Endothelial cell of umbilical vein (primary cell): ENCODE data around the gene TNFRSF1B. TPM values are rescaled to one million over a fixed set of nuclear protein-coding genes. Genes with fewer than 3 reads are reported as not detected.

Source experiments
- BruUV-seq: library from RNA; stranded (reverse); fragments of 400-500 nt; replicated peaks from 2 replicates; lab custom pipeline; 2021; lab: Mats Ljungman, UMichigan
- CTCF ChIA-PET: fragments of 300-600, 350-600 bp; sonication (Branson Sonifier 250); formaldehyde crosslinking; loops from one replicate; lab custom pipeline; 2021; ENCODE audit warnings: antibody characterized with exemption, inconsistent platforms; lab: Charles Lee
- POLR2A ChIA-PET: fragments of 300-600, 350-600 bp; sonication (Branson Sonifier 250); formaldehyde crosslinking; loops from one replicate; lab custom pipeline; 2021; ENCODE audit warnings: antibody characterized with exemption, inconsistent platforms; lab: Charles Lee
- DNase-seq: peaks from one replicate; pipeline ENCODE4 v3.0.0-alpha.2; 2011; ENCODE audit warnings: low read depth, low spot score
- FAIRE-seq: peaks from 2 replicates; lab custom pipeline; 2011; peaks lifted over from hg19 to GRCh38; lab: Jason Lieb, UNC
- H2AFZ ChIP-seq: 2 replicates; pipeline ENCODE4 v1.6.0; 2012; ENCODE audit warnings: low read depth, low read length, control low read depth, inconsistent platforms
- H3K27ac ChIP-seq: 2 replicates; pipeline ENCODE4 v1.5.1; 2011; ENCODE audit warnings: low read depth, mild to moderate bottlenecking, control low read depth, low read length, moderate library complexity; ENCODE audit not compliant: insufficient read depth
- H3K27me3 ChIP-seq, 2 experiments: 2 replicates each; pipeline versions ENCODE4 v1.6.0 to v1.6.1; 2011; ENCODE audit warnings: low read length in 2 of 2, mixed read lengths in 1 of 2; ENCODE audit not compliant: control insufficient read depth in 2 of 2, insufficient read depth in 2 of 2
- H3K36me3 ChIP-seq, 2 experiments: 2 replicates in 1 of 2; 3 replicates in 1 of 2; pipeline ENCODE4 v1.5.1; 2011; ENCODE audit warnings: low read length in 2 of 2, mild to moderate bottlenecking in 1 of 2, moderate library complexity in 1 of 2; ENCODE audit not compliant: control insufficient read depth in 2 of 2, insufficient read depth in 2 of 2; ENCODE audit errors: extremely low read depth in 1 of 2
- H3K4me1 ChIP-seq: 3 replicates; pipeline ENCODE4 v1.5.1; 2011; ENCODE audit warnings: mild to moderate bottlenecking, low read length; ENCODE audit not compliant: control insufficient read depth, insufficient read depth; ENCODE audit errors: extremely low read depth
- H3K4me2 ChIP-seq: 2 replicates; pipeline ENCODE4 v1.6.1; 2011; ENCODE audit warnings: low read length, control low read depth, mixed read lengths; ENCODE audit not compliant: insufficient read depth
- H3K4me3 ChIP-seq, 3 experiments: fragments of 200-600 bp in 1 of 3; sonication (generic), shearing (Covaris generic) in 1 of 3; replicated peaks in 1 of 3; 2 replicates each; pipeline ENCODE4 v1.5.1; 2011 to 2016; ENCODE audit warnings: control low read depth in 3 of 3, low read length in 3 of 3, mild to moderate bottlenecking in 2 of 3, inconsistent platforms in 1 of 3, low read depth in 1 of 3, moderate library complexity in 1 of 3; ENCODE audit not compliant: insufficient read depth in 1 of 3
- H3K79me2 ChIP-seq: 2 replicates; pipeline ENCODE4 v1.6.0; 2012; ENCODE audit warnings: low read length, inconsistent platforms; ENCODE audit not compliant: control insufficient read depth, insufficient read depth
- H3K9ac ChIP-seq: replicated peaks from 2 replicates; pipeline ENCODE3; 2011; ENCODE audit warnings: low read length, control low read depth; ENCODE audit not compliant: insufficient read depth; ENCODE audit errors: extremely low read depth
- H3K9me1 ChIP-seq: replicated peaks from 3 replicates; pipeline ENCODE4 v1.6.0; 2011; ENCODE audit warnings: mild to moderate bottlenecking, low read length; ENCODE audit not compliant: control insufficient read depth, insufficient read depth; ENCODE audit errors: extremely low read depth
- H3K9me3 ChIP-seq: replicated peaks from 2 replicates; pipeline ENCODE4 v1.5.1; 2012; ENCODE audit warnings: low read length, inconsistent platforms; ENCODE audit not compliant: control insufficient read depth, insufficient read depth
- H4K20me1 ChIP-seq: replicated peaks from 2 replicates; pipeline ENCODE3; 2011; ENCODE audit warnings: mild to moderate bottlenecking, low read length; ENCODE audit not compliant: control insufficient read depth, insufficient read depth; ENCODE audit errors: extremely low read depth
- EZH2 ChIP-seq: IDR thresholded peaks from 2 replicates; pipeline ENCODE4 v1.6.1; 2012; ENCODE audit warnings: borderline replicate concordance, low read depth, mild to moderate bottlenecking, moderate library complexity, low read length, inconsistent platforms; ENCODE audit not compliant: severe bottlenecking
- FOS ChIP-seq: IDR thresholded peaks from 2 replicates; pipeline ENCODE4 v1.6.1; 2011; ENCODE audit warnings: mild to moderate bottlenecking, low read length, moderate library complexity, borderline replicate concordance; ENCODE audit not compliant: insufficient read depth
- GATA2 ChIP-seq: IDR thresholded peaks from 2 replicates; pipeline ENCODE4 v1.7.0; 2011; ENCODE audit warnings: low read depth, mild to moderate bottlenecking, moderate library complexity, mixed read lengths, low read length; ENCODE audit not compliant: insufficient read length, insufficient read depth
- JUN ChIP-seq: IDR thresholded peaks from 2 replicates; pipeline ENCODE4 v1.6.1; 2011; ENCODE audit warnings: borderline replicate concordance, low read depth; ENCODE audit not compliant: insufficient read length, insufficient read depth
- MAX ChIP-seq: IDR thresholded peaks from 2 replicates; pipeline ENCODE4 v1.6.1; 2011; ENCODE audit not compliant: insufficient read depth, insufficient read length
- MYC ChIP-seq: IDR thresholded peaks from one replicate; pipeline ENCODE4 v1.6.1; 2011; ENCODE audit warnings: mild to moderate bottlenecking, low read depth, low read length
- POLR2A ChIP-seq: IDR thresholded peaks from 2 replicates; pipeline ENCODE4 v1.6.1; 2012; ENCODE audit warnings: low read depth, mild to moderate bottlenecking, control low read depth, low read length
- POLR2AphosphoS5 ChIP-seq: IDR thresholded peaks from 2 replicates; pipeline ENCODE4 v1.6.1; 2012; ENCODE audit warnings: low read depth, mild to moderate bottlenecking, control low read depth, low read length, moderate library complexity; ENCODE audit not compliant: insufficient read depth
- dilution Hi-C: fragments of 300-500 bp; cut with MboI; formaldehyde crosslinking; loops from one replicate; pipeline ENCODE4 v1.15.0; 2019; ENCODE audit warnings: low sequenced_read_pairs; ENCODE audit not compliant: extremely low pct_ligation_motif_present
- intact Hi-C: fragments of 100-400 bp; cut with micrococcal nuclease; formaldehyde crosslinking; loops from one replicate; pipeline ENCODE4 v1.10.0; 2022
- polyA plus RNA-seq, 4 experiments: library from polyadenylated mRNA; depleted of rRNA in 3 of 4; stranded (reverse) in 3 of 4; unstranded in 1 of 4; fragments of >200 nt; gene quantifications; 2 replicates each; pipeline versions ENCODE4 v1.2.1 to v1.2.3, GENCODE V29; 2011 to 2012; ENCODE audit warnings: missing spikeins in 1 of 4
- total RNA-seq: library from RNA; stranded (reverse); gene quantifications from 2 replicates; pipeline ENCODE4 v1.2.3, GENCODE V29; 2021
- TF ChIP-seq, protein P1 (sequence below), 2 donors: IDR thresholded peaks; 1 replicate in 1 of 2; 2 replicates in 1 of 2; pipeline ENCODE4 v1.5.1; 2011; ENCODE audit warnings: low read length in 2 of 2, mild to moderate bottlenecking in 2 of 2, moderate library complexity in 2 of 2, control low read depth in 1 of 2, inconsistent platforms in 1 of 2, low read depth in 1 of 2; ENCODE audit not compliant: insufficient read depth in 1 of 2; ENCODE audit errors: extremely low read depth in 1 of 2

TNFRSF1B gene
- total and polyA plus RNA-seq, 2 donors (not counting 3 experiments of a cell fraction or from before 2014, with no cell fraction given) = 53.6 to 65.9 TPM

DNA sequence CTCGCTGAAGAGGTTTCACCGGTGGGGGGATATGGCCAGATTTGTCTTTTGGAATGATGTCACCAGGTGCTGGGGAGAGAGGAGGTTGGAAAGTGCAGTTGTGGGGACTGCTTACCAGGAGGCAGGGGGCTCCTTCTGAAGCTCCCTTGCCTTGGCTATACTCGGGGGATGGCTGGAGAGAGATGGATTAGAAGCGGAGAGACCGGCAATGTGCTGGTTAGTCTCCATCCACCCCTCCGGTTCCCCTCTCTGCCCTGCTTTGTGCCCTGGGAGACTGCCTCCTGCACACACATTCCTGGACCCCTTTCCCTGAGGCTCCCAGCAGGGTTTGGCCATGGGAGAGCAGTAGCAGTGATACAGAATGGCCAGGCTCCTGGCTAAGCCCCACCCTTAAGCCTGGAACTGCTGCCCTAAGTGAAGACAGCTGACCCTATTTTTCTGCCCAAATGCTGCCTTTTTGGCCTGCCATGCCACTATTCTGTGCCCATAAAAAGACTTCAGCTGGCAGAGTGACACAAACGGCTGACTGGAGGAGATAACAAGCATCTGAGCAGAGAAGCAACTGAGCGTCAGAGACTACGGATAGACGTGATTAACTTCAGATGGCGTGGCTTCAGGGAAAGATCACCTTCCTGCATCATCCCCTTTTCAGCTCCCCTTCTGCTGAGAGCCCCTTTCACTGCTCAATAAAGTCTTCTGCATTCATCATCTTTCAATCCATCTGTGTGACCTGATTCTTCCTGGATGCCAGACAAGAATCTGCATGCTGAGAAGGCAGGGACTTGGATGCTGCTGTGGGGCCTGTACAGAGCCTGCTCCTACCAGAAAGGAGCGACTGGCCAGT lies 48.5 kb downstream of the TNFRSF1B start:
- CTCF ChIA-PET = interaction anchor here (4.7 kb wide), 1 partner anchor 91 kb away, joined by 57 read pairs; no protein-coding TSS in a partner anchor
- BruUV-seq = no TSS peak

More for the DNA sequence above, 48.5 kb downstream of the TNFRSF1B start:
- Histone ChIP-seq H3K36me3 (no peaks in the 10 kb centered on the region), H3K9ac (no peak overlapping the region), H3K4me3 (no peak overlapping the region), H3K9me1 (no peaks in the 10 kb centered on the region), H3K79me2 (no peaks in the 10 kb centered on the region), H3K27me3 (peaks cover 0 to 12% of the 10 kb centered on the region in 2 experiments), H3K4me2 (no peak overlapping the region), H3K9me3 (no peaks in the 10 kb centered on the region), H3K4me1 (no peaks in the 10 kb centered on the region), H3K27ac (no peak overlapping the region), H4K20me1 (no peaks in the 10 kb centered on the region), H2AFZ (no peak overlapping the region)
- TF ChIP-seq POLR2A (no peak), POLR2AphosphoS5 (no peak), JUN (no peak), GATA2 (no peak), FOS (no peak), MAX (no peak), MYC (no peak), EZH2 (no peak)
- TF ChIP-seq, protein P1, sequence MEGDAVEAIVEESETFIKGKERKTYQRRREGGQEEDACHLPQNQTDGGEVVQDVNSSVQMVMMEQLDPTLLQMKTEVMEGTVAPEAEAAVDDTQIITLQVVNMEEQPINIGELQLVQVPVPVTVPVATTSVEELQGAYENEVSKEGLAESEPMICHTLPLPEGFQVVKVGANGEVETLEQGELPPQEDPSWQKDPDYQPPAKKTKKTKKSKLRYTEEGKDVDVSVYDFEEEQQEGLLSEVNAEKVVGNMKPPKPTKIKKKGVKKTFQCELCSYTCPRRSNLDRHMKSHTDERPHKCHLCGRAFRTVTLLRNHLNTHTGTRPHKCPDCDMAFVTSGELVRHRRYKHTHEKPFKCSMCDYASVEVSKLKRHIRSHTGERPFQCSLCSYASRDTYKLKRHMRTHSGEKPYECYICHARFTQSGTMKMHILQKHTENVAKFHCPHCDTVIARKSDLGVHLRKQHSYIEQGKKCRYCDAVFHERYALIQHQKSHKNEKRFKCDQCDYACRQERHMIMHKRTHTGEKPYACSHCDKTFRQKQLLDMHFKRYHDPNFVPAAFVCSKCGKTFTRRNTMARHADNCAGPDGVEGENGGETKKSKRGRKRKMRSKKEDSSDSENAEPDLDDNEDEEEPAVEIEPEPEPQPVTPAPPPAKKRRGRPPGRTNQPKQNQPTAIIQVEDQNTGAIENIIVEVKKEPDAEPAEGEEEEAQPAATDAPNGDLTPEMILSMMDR (IDR thresholded peaks at IDR 0.05; ENCODE audit: extremely low read depth in 1 of 2, insufficient read depth in 1 of 2, low read depth in 1 of 2, low read length in 2 of 2) = no peak
- dilution Hi-C loops = no loop called here
- POLR2A ChIA-PET = no interaction called here
- FAIRE-seq = no peak
- intact Hi-C loops = loop anchor here (10.0 kb wide), 1 partner anchor 59 kb away; no protein-coding TSS in a partner anchor
- DNase-seq = no peak
